ENCODE results near the gene EZR. TPM values are rescaled to one million over a fixed set of nuclear protein-coding genes. Genes with fewer than 3 reads are reported as not detected.

Gene EZR
- total and polyA plus RNA-seq, 2 of the 13 experiments (the other 11 are each of a cell fraction or from before 2014, with no cell fraction given) = 34.7 to 60.3 TPM

GRCh38 chr6:158819213-158819976 is at the start of gene EZR (continued):
- TF ChIP-seq HNF1A (IDR thresholded peaks at IDR 0.05; ENCODE audit: low read depth) = no peak
- peak; percentile 69 for TF ChIP-seq HNF1A (CRISPR knock-in tag; IDR thresholded peaks at IDR 0.05; ENCODE audit: borderline replicate concordance)
- TF ChIP-seq ZNF20 (CRISPR knock-in tag; IDR thresholded peaks at IDR 0.05) = 0 out of 2 replicates have a peak, but pooled peaks have one; percentile 61
- peak; percentile 95 for TF ChIP-seq PATZ1 (CRISPR knock-in tag; IDR thresholded peaks at IDR 0.05)
- no peak; the same call in 1 of the 2 replicates for TF ChIP-seq ESRRA (CRISPR knock-in tag; IDR thresholded peaks at IDR 0.05; ENCODE audit: low read depth)
- no peak for TF ChIP-seq TCF7L2 (IDR thresholded peaks at IDR 0.05; ENCODE audit: low read depth, low read length)
- TF ChIP-seq ZNF382 (CRISPR knock-in tag; IDR thresholded peaks at IDR 0.05; ENCODE audit: borderline replicate concordance) = no peak
- TF ChIP-seq RBFOX2 (IDR thresholded peaks at IDR 0.05; ENCODE audit: low read depth, low read length) = peak; percentile 89
- peak; percentile 89 for TF ChIP-seq IKZF4 (CRISPR knock-in tag; IDR thresholded peaks at IDR 0.05; ENCODE audit: borderline replicate concordance, low read depth, not compliant biosample characterization)
- no peak for TF ChIP-seq BHLHE40 (IDR thresholded peaks at IDR 0.05; ENCODE audit: low read length)
- TF ChIP-seq KMT2B (CRISPR knock-in tag; IDR thresholded peaks at IDR 0.05) = peak; percentile 64
- peak; percentile 81; the same call in 1 of the 2 replicates for TF ChIP-seq REXO4 (CRISPR knock-in tag; IDR thresholded peaks at IDR 0.05; ENCODE audit: borderline replicate concordance)
- TF ChIP-seq THAP11 (CRISPR knock-in tag; IDR thresholded peaks at IDR 0.05) = peak; percentile 55
- no peak for TF ChIP-seq FOXK1 (CRISPR knock-in tag; IDR thresholded peaks at IDR 0.05; ENCODE audit: borderline replicate concordance, low read depth)
- TF ChIP-seq ATM (IDR thresholded peaks at IDR 0.05; ENCODE audit: borderline replicate concordance) = no peak
- TF ChIP-seq ZNF558 (CRISPR knock-in tag; IDR thresholded peaks at IDR 0.05; ENCODE audit: borderline replicate concordance) = peak; percentile 75; the same call in 1 of the 2 replicates
- TF ChIP-seq BORCS8-MEF2B (CRISPR knock-in tag; IDR thresholded peaks at IDR 0.05) = peak; percentile 91
- no peak for TF ChIP-seq NPAS2 (CRISPR knock-in tag; IDR thresholded peaks at IDR 0.05; ENCODE audit: borderline replicate concordance)
- TF ChIP-seq LBX2 (CRISPR knock-in tag; IDR thresholded peaks at IDR 0.05; ENCODE audit: borderline replicate concordance) = peak; percentile 92; the same call in 1 of the 2 replicates
- TF ChIP-seq, protein P1, sequence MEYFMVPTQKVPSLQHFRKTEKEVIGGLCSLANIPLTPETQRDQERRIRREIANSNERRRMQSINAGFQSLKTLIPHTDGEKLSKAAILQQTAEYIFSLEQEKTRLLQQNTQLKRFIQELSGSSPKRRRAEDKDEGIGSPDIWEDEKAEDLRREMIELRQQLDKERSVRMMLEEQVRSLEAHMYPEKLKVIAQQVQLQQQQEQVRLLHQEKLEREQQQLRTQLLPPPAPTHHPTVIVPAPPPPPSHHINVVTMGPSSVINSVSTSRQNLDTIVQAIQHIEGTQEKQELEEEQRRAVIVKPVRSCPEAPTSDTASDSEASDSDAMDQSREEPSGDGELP (IDR thresholded peaks at IDR 0.05; ENCODE audit: borderline replicate concordance, low read depth) = peak; percentile 14; the same call in 1 of the 2 replicates
- TF ChIP-seq SP1 (IDR thresholded peaks at IDR 0.05) = no peak
- TF ChIP-seq SP1 (CRISPR knock-in tag; IDR thresholded peaks at IDR 0.05) = peak; percentile 82
- TF ChIP-seq CREB1 (IDR thresholded peaks at IDR 0.05) = no peak
- no peak for TF ChIP-seq CREB1 (CRISPR knock-in tag; IDR thresholded peaks at IDR 0.05)
